ENCODE results near the gene DOCK9. TPM values are rescaled to one million over a fixed set of nuclear protein-coding genes. Genes with fewer than 3 reads are reported as not detected.

DOCK9 gene
- total RNA-seq, 1 donor from 2014 or later: 24.1 TPM

DNA sequence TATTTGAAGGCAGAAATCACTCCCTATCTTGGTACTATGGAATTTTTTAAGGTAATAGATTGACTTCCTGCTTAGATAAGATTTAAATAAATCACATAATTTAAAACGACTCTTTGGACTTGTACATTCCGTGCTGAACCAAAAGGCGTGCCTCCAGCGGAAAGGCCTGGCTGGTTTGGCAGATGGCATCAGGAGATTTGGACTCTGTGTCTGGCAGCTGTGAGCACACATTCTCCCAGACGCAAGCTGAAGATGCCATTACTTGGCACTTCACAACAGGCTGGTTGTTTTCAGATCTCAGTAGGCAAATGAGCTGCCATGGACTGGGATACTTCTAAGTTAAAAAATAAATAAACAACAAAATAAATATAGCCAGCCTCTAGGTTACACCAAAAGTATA is 120.9 kb downstream of the DOCK9 start:
- TF ChIP-seq, protein P1, sequence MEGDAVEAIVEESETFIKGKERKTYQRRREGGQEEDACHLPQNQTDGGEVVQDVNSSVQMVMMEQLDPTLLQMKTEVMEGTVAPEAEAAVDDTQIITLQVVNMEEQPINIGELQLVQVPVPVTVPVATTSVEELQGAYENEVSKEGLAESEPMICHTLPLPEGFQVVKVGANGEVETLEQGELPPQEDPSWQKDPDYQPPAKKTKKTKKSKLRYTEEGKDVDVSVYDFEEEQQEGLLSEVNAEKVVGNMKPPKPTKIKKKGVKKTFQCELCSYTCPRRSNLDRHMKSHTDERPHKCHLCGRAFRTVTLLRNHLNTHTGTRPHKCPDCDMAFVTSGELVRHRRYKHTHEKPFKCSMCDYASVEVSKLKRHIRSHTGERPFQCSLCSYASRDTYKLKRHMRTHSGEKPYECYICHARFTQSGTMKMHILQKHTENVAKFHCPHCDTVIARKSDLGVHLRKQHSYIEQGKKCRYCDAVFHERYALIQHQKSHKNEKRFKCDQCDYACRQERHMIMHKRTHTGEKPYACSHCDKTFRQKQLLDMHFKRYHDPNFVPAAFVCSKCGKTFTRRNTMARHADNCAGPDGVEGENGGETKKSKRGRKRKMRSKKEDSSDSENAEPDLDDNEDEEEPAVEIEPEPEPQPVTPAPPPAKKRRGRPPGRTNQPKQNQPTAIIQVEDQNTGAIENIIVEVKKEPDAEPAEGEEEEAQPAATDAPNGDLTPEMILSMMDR (IDR thresholded peaks at IDR 0.05): no peak
- Mint-ChIP-seq H3K4me3 (ENCODE audit: unreplicated experiment) (no peak overlapping the region), H3K4me1 (ENCODE audit: unreplicated experiment) (no peaks in the 10 kb centered on the region), H3K9me3 (ENCODE audit: unreplicated experiment) (no peaks in the 10 kb centered on the region), H3K27ac (ENCODE audit: unreplicated experiment) (no peak overlapping the region), H3K27me3 (ENCODE audit: unreplicated experiment) (no peaks in the 10 kb centered on the region), H3K36me3 (ENCODE audit: unreplicated experiment) (peaks cover 24% of the 10 kb centered on the region)
- no peak for DNase-seq (ENCODE audit: extremely low spot score, unreplicated experiment)

DNA sequence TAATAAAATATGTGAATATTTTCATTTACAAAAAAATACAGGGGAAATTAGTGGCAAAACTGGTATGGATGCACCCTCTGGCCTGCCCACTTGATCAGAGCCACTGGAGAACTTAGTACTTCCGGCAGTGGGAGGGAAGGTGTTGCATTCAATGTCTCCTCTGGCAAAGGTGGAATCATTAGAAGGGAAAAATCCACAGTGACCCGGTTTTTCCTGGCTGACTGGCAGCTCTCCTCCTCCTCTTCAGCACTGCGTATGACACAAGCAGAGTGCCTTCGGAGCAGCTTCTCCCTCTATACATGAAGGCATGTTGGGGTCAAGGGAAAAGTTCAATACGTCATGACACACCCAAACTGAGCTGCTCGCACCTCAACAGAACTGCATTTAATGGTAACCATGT is 123.4 kb downstream of the DOCK9 start:
- H3K27ac Mint-ChIP-seq (ENCODE audit: unreplicated experiment): no peak overlapping the region
- no peak overlapping the region for H3K4me3 Mint-ChIP-seq (ENCODE audit: unreplicated experiment)
- no peaks in the 10 kb centered on the region for H3K27me3 Mint-ChIP-seq (ENCODE audit: unreplicated experiment)
- peaks cover 18% of the 10 kb centered on the region for H3K36me3 Mint-ChIP-seq (ENCODE audit: unreplicated experiment)
- TF ChIP-seq, protein P1 (IDR thresholded peaks at IDR 0.05): no peak
- no peaks in the 10 kb centered on the region for H3K9me3 Mint-ChIP-seq (ENCODE audit: unreplicated experiment)
- no peak for DNase-seq (ENCODE audit: extremely low spot score, unreplicated experiment)
- H3K4me1 Mint-ChIP-seq (ENCODE audit: unreplicated experiment): no peaks in the 10 kb centered on the region

DNA sequence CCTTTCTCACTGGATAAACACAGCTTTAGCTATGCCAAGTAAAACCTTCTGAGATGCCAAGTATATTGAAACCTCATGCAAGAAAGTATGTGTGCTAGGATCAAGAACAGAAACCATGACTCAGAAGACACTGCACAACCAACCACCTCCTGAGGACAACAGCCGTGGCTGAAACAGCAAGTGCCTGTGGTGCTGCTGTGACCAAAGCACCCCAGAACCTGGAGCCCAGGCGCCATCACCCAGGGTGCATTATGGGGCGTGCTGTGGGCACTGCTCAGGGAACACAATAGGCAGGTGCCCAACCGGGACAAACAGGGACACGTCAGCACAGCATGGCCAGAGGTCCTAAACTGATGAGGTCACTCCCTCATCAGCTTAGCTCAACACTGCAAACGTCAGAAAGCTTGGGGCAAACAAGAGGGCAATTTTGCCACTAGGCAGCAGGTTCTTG is 124.1 kb downstream of the DOCK9 start:
- Mint-ChIP-seq H3K27me3 (ENCODE audit: unreplicated experiment) (no peaks in the 10 kb centered on the region), H3K4me3 (ENCODE audit: unreplicated experiment) (no peak overlapping the region), H3K9me3 (ENCODE audit: unreplicated experiment) (no peaks in the 10 kb centered on the region), H3K36me3 (ENCODE audit: unreplicated experiment) (peaks cover 15% of the 10 kb centered on the region), H3K4me1 (ENCODE audit: unreplicated experiment) (no peaks in the 10 kb centered on the region), H3K27ac (ENCODE audit: unreplicated experiment) (no peak overlapping the region)
- TF ChIP-seq, protein P1 (IDR thresholded peaks at IDR 0.05): no peak
- DNase-seq (ENCODE audit: extremely low spot score, unreplicated experiment): no peak

DNA sequence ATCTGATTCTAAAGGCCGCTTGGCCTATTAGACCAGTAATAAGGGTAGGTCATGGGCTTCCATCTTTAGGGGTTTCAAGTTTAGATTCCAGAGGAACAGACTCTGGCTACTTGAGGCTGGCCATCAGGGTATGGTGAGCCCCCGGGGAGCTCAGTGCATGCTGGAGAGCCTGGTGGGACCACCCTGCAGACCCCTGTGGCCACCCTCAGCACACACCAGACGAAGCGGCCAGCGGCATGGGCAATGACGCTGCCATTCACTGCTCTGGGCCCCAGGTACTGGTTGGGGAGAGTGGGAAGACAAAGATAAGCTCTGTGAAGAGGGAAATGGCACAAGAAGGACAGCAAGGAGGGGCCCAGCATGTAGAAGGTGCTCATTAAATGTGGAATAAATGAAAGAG is 126.6 kb downstream of the DOCK9 start:
- Mint-ChIP-seq H3K9me3 (ENCODE audit: unreplicated experiment) (no peaks in the 10 kb centered on the region), H3K4me1 (ENCODE audit: unreplicated experiment) (no peaks in the 10 kb centered on the region), H3K27me3 (ENCODE audit: unreplicated experiment) (no peaks in the 10 kb centered on the region), H3K36me3 (ENCODE audit: unreplicated experiment) (peaks cover 19% of the 10 kb centered on the region), H3K27ac (ENCODE audit: unreplicated experiment) (no peak overlapping the region), H3K4me3 (ENCODE audit: unreplicated experiment) (no peak overlapping the region)
- DNase-seq (ENCODE audit: extremely low spot score, unreplicated experiment): no peak
- TF ChIP-seq, protein P1 (IDR thresholded peaks at IDR 0.05): no peak

DNA sequence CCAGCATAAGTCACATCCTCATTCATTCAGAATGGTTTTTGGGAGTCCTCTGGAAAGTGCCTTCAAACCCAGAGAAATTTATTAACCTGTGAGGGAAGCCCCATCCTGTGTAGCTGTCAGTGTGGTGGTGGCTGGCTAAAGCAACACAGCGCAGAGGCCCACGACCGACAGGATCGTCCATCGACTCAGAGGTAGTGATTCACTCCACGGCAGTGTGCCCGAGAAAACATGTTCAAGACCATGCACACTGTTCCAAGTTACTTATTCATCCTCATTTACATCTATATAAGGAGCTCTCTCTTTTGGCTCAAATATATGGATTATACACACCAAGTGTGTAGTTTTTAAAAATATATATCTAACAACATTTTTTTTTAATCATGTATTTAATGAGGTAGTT is 129.1 kb downstream of the DOCK9 start:
- H3K27me3 Mint-ChIP-seq (ENCODE audit: unreplicated experiment): no peaks in the 10 kb centered on the region
- no peak for DNase-seq (ENCODE audit: extremely low spot score, unreplicated experiment)
- H3K27ac Mint-ChIP-seq (ENCODE audit: unreplicated experiment): no peak overlapping the region
- peaks cover 17% of the 10 kb centered on the region for H3K36me3 Mint-ChIP-seq (ENCODE audit: unreplicated experiment)
- H3K4me3 Mint-ChIP-seq (ENCODE audit: unreplicated experiment): no peak overlapping the region
- H3K9me3 Mint-ChIP-seq (ENCODE audit: unreplicated experiment): no peaks in the 10 kb centered on the region
- TF ChIP-seq, protein P1 (IDR thresholded peaks at IDR 0.05): no peak
- no peaks in the 10 kb centered on the region for H3K4me1 Mint-ChIP-seq (ENCODE audit: unreplicated experiment)
